Measurements from ENCODE around the gene POMGNT1. TPM values are rescaled to one million over a fixed set of nuclear protein-coding genes. Genes with fewer than 3 reads are reported as not detected.

POMGNT1 gene
- total RNA-seq, 1 experiment from 2014 or later: 85.4 TPM

DNA sequence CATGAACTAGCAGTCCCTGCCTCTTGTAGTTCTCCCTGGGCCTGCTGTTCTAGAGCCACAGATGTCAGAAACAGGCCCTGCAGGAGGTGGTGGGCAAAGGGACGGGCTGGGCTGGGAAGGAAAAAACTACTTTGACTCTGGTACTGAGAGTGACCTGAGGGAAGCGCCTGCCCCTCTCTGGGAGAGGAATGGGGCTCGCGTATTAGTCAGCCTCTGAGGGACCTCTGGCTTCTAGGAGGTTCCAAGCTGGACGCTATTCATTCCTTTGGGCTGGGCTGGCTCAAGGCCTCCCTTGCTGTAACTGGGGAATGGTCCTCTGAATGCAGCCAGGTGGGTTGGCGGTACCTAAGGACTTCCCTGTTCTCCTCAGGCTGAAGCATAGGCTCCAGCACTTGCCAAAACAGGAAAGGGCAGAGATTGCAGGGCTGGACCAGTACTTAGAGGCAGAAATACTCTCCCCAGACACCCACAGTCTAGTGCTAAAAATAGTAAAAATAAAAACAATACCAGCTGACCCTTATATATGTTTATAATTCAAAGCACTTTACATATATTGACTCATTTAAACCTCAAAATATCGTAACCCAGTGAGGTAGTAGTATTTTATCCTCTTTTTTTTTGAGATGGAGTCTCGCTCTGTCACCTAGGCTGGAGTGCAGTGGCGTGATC, 7.1 kb downstream of the POMGNT1 start:
- no peak for DNase-seq (ENCODE audit: unreplicated experiment)
- TF ChIP-seq, protein P1, sequence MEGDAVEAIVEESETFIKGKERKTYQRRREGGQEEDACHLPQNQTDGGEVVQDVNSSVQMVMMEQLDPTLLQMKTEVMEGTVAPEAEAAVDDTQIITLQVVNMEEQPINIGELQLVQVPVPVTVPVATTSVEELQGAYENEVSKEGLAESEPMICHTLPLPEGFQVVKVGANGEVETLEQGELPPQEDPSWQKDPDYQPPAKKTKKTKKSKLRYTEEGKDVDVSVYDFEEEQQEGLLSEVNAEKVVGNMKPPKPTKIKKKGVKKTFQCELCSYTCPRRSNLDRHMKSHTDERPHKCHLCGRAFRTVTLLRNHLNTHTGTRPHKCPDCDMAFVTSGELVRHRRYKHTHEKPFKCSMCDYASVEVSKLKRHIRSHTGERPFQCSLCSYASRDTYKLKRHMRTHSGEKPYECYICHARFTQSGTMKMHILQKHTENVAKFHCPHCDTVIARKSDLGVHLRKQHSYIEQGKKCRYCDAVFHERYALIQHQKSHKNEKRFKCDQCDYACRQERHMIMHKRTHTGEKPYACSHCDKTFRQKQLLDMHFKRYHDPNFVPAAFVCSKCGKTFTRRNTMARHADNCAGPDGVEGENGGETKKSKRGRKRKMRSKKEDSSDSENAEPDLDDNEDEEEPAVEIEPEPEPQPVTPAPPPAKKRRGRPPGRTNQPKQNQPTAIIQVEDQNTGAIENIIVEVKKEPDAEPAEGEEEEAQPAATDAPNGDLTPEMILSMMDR (IDR thresholded peaks at IDR 0.05; ENCODE audit: unreplicated experiment): no peak
- no peak overlapping the region for H3K27ac Mint-ChIP-seq (ENCODE audit: low read depth, unreplicated experiment)
- ChIA-PET POLR2A (interaction anchor here (0.6 to 10.5 kb wide), 6 partner anchors 8 to 150 kb away, joined by 4 to 125 read pairs (median 5); partner anchors contain the start of gene PIK3R3), CTCF (interaction anchor here (0.6 to 4.5 kb wide), 4 partner anchors 10 to 155 kb away, joined by 3 to 23 read pairs (median 12); no protein-coding TSS in a partner anchor)
- peaks cover 58% of the 10 kb centered on the region for H3K36me3 Mint-ChIP-seq (ENCODE audit: insufficient read depth, unreplicated experiment)
- intact Hi-C loops (cut with micrococcal nuclease): no loop called here
- H3K9me3 Mint-ChIP-seq (ENCODE audit: unreplicated experiment): no peaks in the 10 kb centered on the region
- H3K4me1 Mint-ChIP-seq (ENCODE audit: insufficient read depth, unreplicated experiment): peaks cover 32% of the 10 kb centered on the region
- H3K4me3 Mint-ChIP-seq (ENCODE audit: unreplicated experiment): no peak overlapping the region
- no TSS peak for BruUV-seq (replicated peaks)
- H3K27me3 Mint-ChIP-seq (ENCODE audit: insufficient read depth, unreplicated experiment): no peaks in the 10 kb centered on the region

DNA sequence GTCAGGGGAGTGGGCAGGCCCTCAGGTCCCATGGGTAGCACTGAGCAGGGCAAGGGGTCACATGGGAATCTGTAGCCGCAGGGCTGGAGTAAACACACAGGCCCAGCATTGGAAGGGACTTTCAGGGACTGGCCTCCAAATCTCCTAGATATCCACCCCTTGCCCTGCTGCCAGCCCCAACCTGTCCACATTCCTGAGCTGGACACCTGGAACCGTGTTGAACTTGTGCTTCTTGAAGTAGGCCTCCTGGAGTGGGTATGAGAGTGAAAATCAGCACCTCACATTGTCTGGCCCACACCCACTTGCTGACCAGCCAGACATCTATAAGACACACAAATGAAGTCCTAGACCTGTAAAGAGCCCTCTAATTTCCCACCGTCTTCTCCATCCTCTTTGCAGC, 7.7 kb downstream of the POMGNT1 start:
- Mint-ChIP-seq H3K27ac (ENCODE audit: low read depth, unreplicated experiment) (no peak overlapping the region), H3K36me3 (ENCODE audit: insufficient read depth, unreplicated experiment) (peaks cover 58% of the 10 kb centered on the region), H3K4me3 (ENCODE audit: unreplicated experiment) (no peak overlapping the region), H3K9me3 (ENCODE audit: unreplicated experiment) (no peaks in the 10 kb centered on the region), H3K27me3 (ENCODE audit: insufficient read depth, unreplicated experiment) (no peaks in the 10 kb centered on the region), H3K4me1 (ENCODE audit: insufficient read depth, unreplicated experiment) (peaks cover 28% of the 10 kb centered on the region)
- POLR2A ChIA-PET: interaction anchor here (0.8 to 10.5 kb wide), 5 partner anchors 8 to 502 kb away, joined by 4 to 125 read pairs (median 5); no protein-coding TSS in a partner anchor
- intact Hi-C loops (cut with micrococcal nuclease): no loop called here
- DNase-seq (ENCODE audit: unreplicated experiment): no peak
- no TSS peak for BruUV-seq (replicated peaks)
- TF ChIP-seq, protein P1 (IDR thresholded peaks at IDR 0.05; ENCODE audit: unreplicated experiment): no peak
- CTCF ChIA-PET: interaction anchor here (0.6 to 4.5 kb wide), 4 partner anchors 9 to 154 kb away, joined by 3 to 23 read pairs (median 12); no protein-coding TSS in a partner anchor

DNA sequence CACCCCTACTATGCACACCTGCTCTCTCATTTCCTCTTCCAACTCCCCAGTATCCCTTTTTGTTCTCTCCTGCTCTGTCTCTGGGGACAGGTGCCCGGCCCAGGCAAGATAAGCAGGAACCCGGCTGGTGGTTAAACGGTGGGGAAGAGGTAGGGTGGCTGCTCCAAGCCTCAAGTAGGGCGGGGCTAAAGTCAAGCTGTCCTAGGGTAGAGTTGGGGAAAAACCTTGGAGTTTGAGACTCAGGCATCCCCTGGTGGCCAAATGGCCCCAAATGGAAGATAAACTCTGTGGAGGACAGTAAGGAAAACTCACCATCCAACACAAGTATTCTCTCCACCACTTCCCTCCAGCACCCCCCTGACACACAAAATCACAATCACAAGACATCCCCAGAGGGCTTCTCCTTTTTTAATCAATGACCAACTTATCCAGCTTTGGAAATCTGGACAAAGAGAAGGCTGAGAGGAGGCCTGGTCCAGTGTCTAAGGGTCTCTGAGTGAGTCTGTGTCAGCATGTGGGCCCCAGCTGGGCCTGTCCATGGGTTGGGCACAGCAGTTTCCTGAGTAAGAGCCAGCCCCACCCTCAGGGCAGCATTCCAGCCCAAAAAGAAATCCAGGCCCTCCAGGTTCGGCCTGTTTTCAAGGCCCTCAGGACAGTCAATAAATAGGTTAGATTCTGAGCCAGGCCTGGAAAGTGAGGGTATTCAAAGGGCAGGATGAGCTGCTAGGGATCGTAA, 9.8 kb downstream of the POMGNT1 start:
- no peaks in the 10 kb centered on the region for H3K27me3 Mint-ChIP-seq (ENCODE audit: insufficient read depth, unreplicated experiment)
- DNase-seq (ENCODE audit: unreplicated experiment): no peak
- H3K4me1 Mint-ChIP-seq (ENCODE audit: insufficient read depth, unreplicated experiment): peaks cover 38% of the 10 kb centered on the region
- no peak overlapping the region for H3K4me3 Mint-ChIP-seq (ENCODE audit: unreplicated experiment)
- peak overlapping the region; percentile 84 for H3K27ac Mint-ChIP-seq (ENCODE audit: low read depth, unreplicated experiment)
- CTCF ChIA-PET: interaction anchor here (1.0 to 4.5 kb wide), 3 partner anchors 7 to 35 kb away, joined by 3 to 23 read pairs (median 10); no protein-coding TSS in a partner anchor
- H3K9me3 Mint-ChIP-seq (ENCODE audit: unreplicated experiment): no peaks in the 10 kb centered on the region
- H3K36me3 Mint-ChIP-seq (ENCODE audit: insufficient read depth, unreplicated experiment): peaks cover 56% of the 10 kb centered on the region
- POLR2A ChIA-PET: interaction anchor here (0.6 to 2.3 kb wide), 9 partner anchors 8 to 503 kb away, joined by 3 to 8 read pairs (median 4); partner anchors contain the start of gene POMGNT1
- TF ChIP-seq, protein P1 (IDR thresholded peaks at IDR 0.05; ENCODE audit: unreplicated experiment): no peak
- intact Hi-C loops (cut with micrococcal nuclease): no loop called here
- BruUV-seq (replicated peaks): TSS peak; percentile 31
